Measurements from ENCODE around the gene ZNF804A.

GRCh38 chr2:184945326-184945725 lies 347.0 kb downstream of the ZNF804A start:
- TF ChIP-seq, protein P1, sequence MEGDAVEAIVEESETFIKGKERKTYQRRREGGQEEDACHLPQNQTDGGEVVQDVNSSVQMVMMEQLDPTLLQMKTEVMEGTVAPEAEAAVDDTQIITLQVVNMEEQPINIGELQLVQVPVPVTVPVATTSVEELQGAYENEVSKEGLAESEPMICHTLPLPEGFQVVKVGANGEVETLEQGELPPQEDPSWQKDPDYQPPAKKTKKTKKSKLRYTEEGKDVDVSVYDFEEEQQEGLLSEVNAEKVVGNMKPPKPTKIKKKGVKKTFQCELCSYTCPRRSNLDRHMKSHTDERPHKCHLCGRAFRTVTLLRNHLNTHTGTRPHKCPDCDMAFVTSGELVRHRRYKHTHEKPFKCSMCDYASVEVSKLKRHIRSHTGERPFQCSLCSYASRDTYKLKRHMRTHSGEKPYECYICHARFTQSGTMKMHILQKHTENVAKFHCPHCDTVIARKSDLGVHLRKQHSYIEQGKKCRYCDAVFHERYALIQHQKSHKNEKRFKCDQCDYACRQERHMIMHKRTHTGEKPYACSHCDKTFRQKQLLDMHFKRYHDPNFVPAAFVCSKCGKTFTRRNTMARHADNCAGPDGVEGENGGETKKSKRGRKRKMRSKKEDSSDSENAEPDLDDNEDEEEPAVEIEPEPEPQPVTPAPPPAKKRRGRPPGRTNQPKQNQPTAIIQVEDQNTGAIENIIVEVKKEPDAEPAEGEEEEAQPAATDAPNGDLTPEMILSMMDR (IDR thresholded peaks at IDR 0.05): no peak
- no peak for TF ChIP-seq POLR2A (IDR thresholded peaks at IDR 0.05)

Measured in uterus (tissue), 2 donors.